KG1 (cell line): Measurements from ENCODE around the gene DENND5A.
"Not testable (repeated sequence)": the region's sequence is repeated elsewhere in the genome, so short reads cannot be mapped to it uniquely, and the experiment has no call there.

Source experiments
- DNase-seq: peaks from one replicate; lab custom pipeline; 2025; lab: John Stamatoyannopoulos, UW

The DENND5A gene

GRCh38 chr11:9137293-9138132 lies 127.6 kb downstream of the DENND5A start:
- DNase-seq: peak; percentile 59

GRCh38 chr11:9136741-9137140 lies 128.4 kb downstream of the DENND5A start:
- no peak for DNase-seq

- no peak for DNase-seq
Observed at GRCh38 chr11:9133956-9134355, 131.2 kb downstream of the DENND5A start.

- DNase-seq: no peak
Observed at GRCh38 chr11:9132203-9132878, 132.8 kb downstream of the DENND5A start.

GRCh38 chr11:9130297-9130696 lies 134.9 kb downstream of the DENND5A start:
- DNase-seq: no peak

- no peak for DNase-seq
Observed at GRCh38 chr11:9126636-9127035, 138.5 kb downstream of the DENND5A start.

GRCh38 chr11:9125185-9125886 lies 139.8 kb downstream of the DENND5A start:
- DNase-seq: no peak

- DNase-seq: no peak
Observed at GRCh38 chr11:9123595-9124304, 141.4 kb downstream of the DENND5A start.

GRCh38 chr11:9121469-9121796 lies 143.7 kb downstream of the DENND5A start:
- DNase-seq: no peak

- no peak for DNase-seq
Observed at GRCh38 chr11:9120664-9121468, 144.3 kb downstream of the DENND5A start.

- DNase-seq: no peak
Observed at GRCh38 chr11:9118277-9118676, 146.9 kb downstream of the DENND5A start.

- no peak for DNase-seq
Observed at GRCh38 chr11:9112075-9112474, 153.1 kb downstream of the DENND5A start.

GRCh38 chr11:9109858-9110731 lies 155.1 kb downstream of the DENND5A start:
- DNase-seq: no peak

GRCh38 chr11:9104580-9104979 lies 160.6 kb downstream of the DENND5A start:
- no peak for DNase-seq

GRCh38 chr11:9103542-9104276 lies 161.4 kb downstream of the DENND5A start:
- no peak for DNase-seq

- DNase-seq: no peak
Observed at GRCh38 chr11:9099617-9100016, 165.5 kb downstream of the DENND5A start.

- DNase-seq: not testable (repeated sequence)
Observed at GRCh38 chr11:9098455-9098854, 166.7 kb downstream of the DENND5A start.

GRCh38 chr11:9097186-9097943 lies 167.8 kb downstream of the DENND5A start:
- not testable (repeated sequence) for DNase-seq

- DNase-seq: no peak
Observed at GRCh38 chr11:9096427-9096826, 168.7 kb downstream of the DENND5A start.
